Right lobe of liver (tissue), 6 donors: ENCODE results near the gene IL23A. TPM values are rescaled to one million over a fixed set of nuclear protein-coding genes. Genes with fewer than 3 reads are reported as not detected.
A peak's percentile ranks its signal among the peaks of the same experiment; 100 is the strongest.

Experiments
- ATAC-seq, 4 donors: fragments of 200-7000 bp; cut with Tn5 transposase; one replicate each; pipeline ENCODE4 v1.9.1; 2020; ENCODE audit warnings: mild to moderate bottlenecking in 4 of 4, moderate library complexity in 4 of 4
- DNase-seq, 3 donors: peaks; one replicate each; pipeline ENCODE4 v3.0.0-alpha.2; 2020
- H3K27ac ChIP-seq, 3 donors: fragments of 200-600 bp; one replicate each; pipeline ENCODE4 v1.8.0; 2022
- H3K27me3 ChIP-seq, 2 donors: fragments of 200-600 bp; one replicate each; pipeline ENCODE4 v1.8.0; 2022
- H3K36me3 ChIP-seq, 4 donors: fragments of 200-600 bp; sonication (generic) in 1 of 4; one replicate each; pipeline versions ENCODE4 v1.5.1 to v1.8.0; 2017 to 2022; ENCODE audit warnings: control low read depth in 1 of 4
- H3K4me1 ChIP-seq, 4 donors: fragments of 200-600 bp; sonication (generic) in 1 of 4; one replicate each; pipeline versions ENCODE4 v1.5.1 to v1.8.0; 2017 to 2022; ENCODE audit warnings: control low read depth in 1 of 4
- H3K4me3 ChIP-seq, 3 donors: fragments of 200-600 bp; one replicate each; pipeline ENCODE4 v1.8.0; 2022
- H3K9me3 ChIP-seq, 4 donors: fragments of 200-600 bp; sonication (generic) in 1 of 4; one replicate each; pipeline versions ENCODE4 v1.5.1 to v1.8.0; 2017 to 2022; ENCODE audit warnings: control low read depth in 1 of 4
- CTCF ChIP-seq, 4 donors: fragments of 200-600 bp in 3 of 4; fragments of 450-650 bp in 1 of 4; IDR thresholded peaks; one replicate each; pipeline versions ENCODE4 v1.5.1 to v1.8.0; 2016 to 2022; ENCODE audit warnings: antibody characterized with exemption in 4 of 4, mild to moderate bottlenecking in 2 of 4
- POLR2A ChIP-seq: fragments of 450-650 bp; IDR thresholded peaks from one replicate; pipeline ENCODE4 v1.6.1; 2017; ENCODE audit warnings: antibody characterized with exemption, mild to moderate bottlenecking
- WGBS: methylation state at CpG from one replicate; pipeline ENCODE4 v1.1.6; 2018; ENCODE audit warnings: low coverage, low lambda C conversion rate; ENCODE audit not compliant: insufficient coverage; ENCODE audit errors: missing lambda C conversion rate; 5-methylcytosine and 5-hydroxymethylcytosine counted together
- intact Hi-C, 2 donors: fragments of 100-400 bp; cut with DNase I; formaldehyde crosslinking; loops; one replicate each; pipeline versions ENCODE4 v1.11.2 to v1.14.1; 2022
- long read RNA-seq: library from polyadenylated mRNA; unstranded; transcript quantifications from one replicate; pipeline ENCODE4 v2.0.0, GENCODE V29; 2019
- total RNA-seq, 6 experiments: library from RNA; depleted of rRNA in 2 of 6; stranded (reverse); fragments of >200 nt in 2 of 6; fragmentation: NEBNext Ultra II Directional in 3 of 6; extraction: Animal tissue kit (Norgen Biotek cat#: 25700) in 3 of 6; gene quantifications; one replicate each; pipeline versions ENCODE4 v1.1.0 to v1.2.4, GENCODE V29; 2016 to 2023
- donor health status: DM: no; HTN: yes; CAD: no.
- donor health status: DM: no; HTN: no; CAD: no.
- donor health status: DM: no; HTN: no; CAD: no.
- donor health status: DM: no; HTN: yes; CAD: no.
- donor health status: DM: no; HTN: yes; CAD: no.

The IL23A gene
- not detected for total RNA-seq
- long read RNA-seq = 0 reads

- H3K27ac ChIP-seq = no peak within 1 kb of the TSS
- intact Hi-C loops = no loop called here
Measured at GRCh38 chr12:56338308-56339157, at the start of gene IL23A. IL23A (plus strand) TSS chr12:56338884; CDS start chr12:56339045, 161 bp downstream.

GRCh38 chr12:56293795-56294194, 44.9 kb upstream of the IL23A start:
- Histone ChIP-seq H3K27me3 (no peaks in the 10 kb centered on the region), H3K4me3 (no peak overlapping the region), H3K36me3 (peaks cover 0 to 19% (median 4%) of the 10 kb centered on the region in 4 donors), H3K27ac (no peak overlapping the region), H3K4me1 (peaks cover 0 to 75% (median 7%) of the 10 kb centered on the region in 4 donors), H3K9me3 (no peaks in the 10 kb centered on the region)
- WGBS = 49% methylated on average over 5 of the region's 5 CpGs
- peak in 3 of 4 donors; percentile 50 to 60 (median 57) for ATAC-seq
- no peak for DNase-seq
- no peak for TF ChIP-seq CTCF (IDR thresholded peaks at IDR 0.05)
- TF ChIP-seq POLR2A = no peak
- intact Hi-C loops = no loop called here

More at GRCh38 chr12:56338308-56339157, at the start of gene IL23A:
- Histone ChIP-seq H3K36me3 (peaks cover 0 to 21% (median 8%) of the 10 kb centered on the region in 4 donors), H3K9me3 (no peaks in the 10 kb centered on the region), H3K27me3 (no peaks in the 10 kb centered on the region), H3K4me3 (no peak within 1 kb of the TSS), H3K4me1 (peaks cover 0 to 4% (median 0%) of the 10 kb centered on the region in 4 donors)
- ATAC-seq (no peak), DNase-seq (no peak)
- no peak for TF ChIP-seq POLR2A
- TF ChIP-seq CTCF (IDR thresholded peaks at IDR 0.05) = no peak
- 56% methylated on average over 5 of the region's 9 CpGs for WGBS

GRCh38 chr12:56296295-56296694, 42.4 kb upstream of the IL23A start:
- peaks cover 0 to 8% (median 1%) of the 10 kb centered on the region in 4 donors for H3K36me3 ChIP-seq
- no peak for TF ChIP-seq POLR2A
- no peak for TF ChIP-seq CTCF (IDR thresholded peaks at IDR 0.05)
- ATAC-seq (no peak), DNase-seq (no peak)
- H3K27me3 ChIP-seq = no peaks in the 10 kb centered on the region
- no peak overlapping the region for H3K4me3 ChIP-seq
- WGBS = 38% methylated on average over 3 of the region's 5 CpGs
- H3K4me1 ChIP-seq = peaks cover 0 to 77% (median 14%) of the 10 kb centered on the region in 4 donors
- H3K9me3 ChIP-seq = no peaks in the 10 kb centered on the region
- no peak overlapping the region for H3K27ac ChIP-seq
- intact Hi-C loops = no loop called here

GRCh38 chr12:56297400-56297799, 41.3 kb upstream of the IL23A start:
- H3K4me1 ChIP-seq = peaks cover 0 to 76% (median 18%) of the 10 kb centered on the region in 4 donors
- no peak for ATAC-seq
- no peaks in the 10 kb centered on the region for H3K27me3 ChIP-seq
- no peaks in the 10 kb centered on the region for H3K9me3 ChIP-seq
- peak overlapping the region in 1 of 3 donors; percentile 3 for H3K27ac ChIP-seq
- intact Hi-C loops = no loop called here
- peaks cover 0 to 5% (median 0%) of the 10 kb centered on the region in 4 donors for H3K36me3 ChIP-seq
- H3K4me3 ChIP-seq = no peak overlapping the region
- WGBS = 78% methylated on average over 8 of the region's 8 CpGs
- TF ChIP-seq CTCF (IDR thresholded peaks at IDR 0.05) (no peak), POLR2A (no peak)
- no peak for DNase-seq
